HG03064 (cell line): ENCODE data around the gene ATP6V1B1.
"Not testable (repeated sequence)": the region's sequence is repeated elsewhere in the genome, so short reads cannot be mapped to it uniquely, and the experiment has no call there.

ENCODE experiments used
- ATAC-seq: cut with Tn5 transposase; IDR thresholded peaks from one replicate; pipeline ENCODE4 v1.9.1; 2021; ENCODE audit warnings: low read depth; ENCODE audit not compliant: unreplicated experiment

ATP6V1B1 gene

GRCh38 chr2:70985283-70985688 lies 49.6 kb downstream of the ATP6V1B1 start:
- ATAC-seq = no peak

- no peak for ATAC-seq
Measured at GRCh38 chr2:70985956-70986355, 50.3 kb downstream of the ATP6V1B1 start.

- no peak for ATAC-seq
Measured at GRCh38 chr2:70986499-70987189, 50.9 kb downstream of the ATP6V1B1 start.

- ATAC-seq = no peak
Measured at GRCh38 chr2:70987386-70987785, 51.7 kb downstream of the ATP6V1B1 start.

- ATAC-seq = no peak
Measured at GRCh38 chr2:70988151-70988550, 52.5 kb downstream of the ATP6V1B1 start.

GRCh38 chr2:70988726-70989648 lies 53.3 kb downstream of the ATP6V1B1 start:
- no peak for ATAC-seq

- no peak for ATAC-seq
Measured at GRCh38 chr2:70990216-70990615, 54.5 kb downstream of the ATP6V1B1 start.

- no peak for ATAC-seq
Measured at GRCh38 chr2:70991142-70991541, 55.4 kb downstream of the ATP6V1B1 start.

GRCh38 chr2:70991742-70992141 lies 56.0 kb downstream of the ATP6V1B1 start:
- no peak for ATAC-seq

GRCh38 chr2:70992945-70993853 lies 57.5 kb downstream of the ATP6V1B1 start:
- no peak for ATAC-seq

GRCh38 chr2:70994009-70994698 lies 58.5 kb downstream of the ATP6V1B1 start:
- ATAC-seq = peak; percentile 25

- peak; percentile 93 for ATAC-seq
Measured at GRCh38 chr2:70994699-70995425, 59.2 kb downstream of the ATP6V1B1 start, which contains the start of gene TEX261. Gene TEX261 (minus strand): TSS chr2:70994873. CDS start chr2:70994757, 116 bp downstream.

GRCh38 chr2:70995426-70995729 lies 59.7 kb downstream of the ATP6V1B1 start:
- ATAC-seq = peak; percentile 38

GRCh38 chr2:70998885-70999284 lies 63.2 kb downstream of the ATP6V1B1 start:
- not testable (repeated sequence) for ATAC-seq

- no peak for ATAC-seq
Measured at GRCh38 chr2:70999362-70999761, 63.7 kb downstream of the ATP6V1B1 start.

- ATAC-seq = not testable (repeated sequence)
Measured at GRCh38 chr2:70999931-71000330, 64.2 kb downstream of the ATP6V1B1 start.

- peak; percentile 87 for ATAC-seq
Measured at GRCh38 chr2:71000780-71001591, 65.3 kb downstream of the ATP6V1B1 start.

- ATAC-seq = no peak
Measured at GRCh38 chr2:71001592-71001927, 65.9 kb downstream of the ATP6V1B1 start.
